T-helper 1 cell treated with Interleukin-12 subunit alpha and Interleukin-12 subunit beta and Interleukin-4 antibody, amounts not matched to agents 30 μg/mL and 1 μg/mL, for 36 hours (primary cell): ENCODE measurements around the gene VANGL1.

Experiments
- H3K27ac Mint-ChIP-seq: one replicate; pipeline ENCODE4 v1.8.0; 2021; ENCODE audit warnings: mild to moderate bottlenecking, mixed read lengths
- H3K27me3 Mint-ChIP-seq: one replicate; pipeline ENCODE4 v1.8.0; 2021; ENCODE audit warnings: low read depth, mixed read lengths
- H3K36me3 Mint-ChIP-seq: one replicate; pipeline ENCODE4 v1.8.0; 2021; ENCODE audit warnings: low read depth, mixed read lengths
- H3K4me1 Mint-ChIP-seq: one replicate; pipeline ENCODE4 v1.8.0; 2021; ENCODE audit warnings: low read depth, mixed read lengths
- H3K4me3 Mint-ChIP-seq: one replicate; pipeline ENCODE4 v1.8.0; 2021; ENCODE audit warnings: mild to moderate bottlenecking, moderate library complexity, mixed read lengths
- H3K9me3 Mint-ChIP-seq: one replicate; pipeline ENCODE4 v1.8.0; 2021; ENCODE audit warnings: mixed read lengths

VANGL1 gene

GRCh38 chr1:115687744-115688143 is 46.0 kb downstream of the VANGL1 start:
- no peak overlapping the region for H3K27ac Mint-ChIP-seq
- H3K4me3 Mint-ChIP-seq = no peak overlapping the region
- no peaks in the 10 kb centered on the region for H3K9me3 Mint-ChIP-seq
- peaks cover 9% of the 10 kb centered on the region for H3K36me3 Mint-ChIP-seq
- no peaks in the 10 kb centered on the region for H3K27me3 Mint-ChIP-seq
- peaks cover 3% of the 10 kb centered on the region for H3K4me1 Mint-ChIP-seq

GRCh38 chr1:115690972-115691371 is 49.2 kb downstream of the VANGL1 start:
- peaks cover 4% of the 10 kb centered on the region for H3K27me3 Mint-ChIP-seq
- H3K36me3 Mint-ChIP-seq = peaks cover 9% of the 10 kb centered on the region
- H3K27ac Mint-ChIP-seq = no peak overlapping the region
- H3K9me3 Mint-ChIP-seq = no peaks in the 10 kb centered on the region
- no peak overlapping the region for H3K4me3 Mint-ChIP-seq
- no peaks in the 10 kb centered on the region for H3K4me1 Mint-ChIP-seq

GRCh38 chr1:115692224-115692623 is 50.5 kb downstream of the VANGL1 start:
- Mint-ChIP-seq H3K4me1 (no peaks in the 10 kb centered on the region), H3K27me3 (peaks cover 4% of the 10 kb centered on the region), H3K4me3 (no peak overlapping the region), H3K36me3 (peaks cover 9% of the 10 kb centered on the region), H3K27ac (no peak overlapping the region), H3K9me3 (no peaks in the 10 kb centered on the region)

- Mint-ChIP-seq H3K4me1 (no peaks in the 10 kb centered on the region), H3K27ac (no peak overlapping the region)
Measured at GRCh38 chr1:115694805-115695204, 53.0 kb downstream of the VANGL1 start.

DNA sequence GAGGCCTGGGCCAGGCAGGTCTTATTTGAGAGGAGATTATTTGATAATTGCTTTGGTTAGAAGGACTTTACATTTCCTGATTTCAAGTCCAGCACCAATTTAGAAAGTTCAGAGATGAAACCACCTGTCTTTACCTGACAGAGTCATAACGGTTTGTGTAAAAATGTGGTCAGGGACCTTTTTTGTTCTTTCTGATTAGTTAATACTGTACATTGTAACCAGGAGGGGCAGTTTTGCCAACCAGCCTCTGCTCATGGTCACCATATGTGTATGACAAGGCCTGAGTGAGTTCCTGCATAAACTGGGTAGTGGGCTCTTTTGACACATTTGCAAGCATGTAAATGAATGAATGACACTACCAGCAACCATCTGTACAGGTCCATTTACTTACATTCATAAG is 55.8 kb downstream of the VANGL1 start:
- H3K27me3 Mint-ChIP-seq = peaks cover 37% of the 10 kb centered on the region
- no peak overlapping the region for H3K4me3 Mint-ChIP-seq
- H3K4me1 Mint-ChIP-seq = no peaks in the 10 kb centered on the region
- H3K36me3 Mint-ChIP-seq = peaks cover 3% of the 10 kb centered on the region
- H3K9me3 Mint-ChIP-seq = no peaks in the 10 kb centered on the region
- H3K27ac Mint-ChIP-seq = no peak overlapping the region

More at GRCh38 chr1:115694805-115695204, 53.0 kb downstream of the VANGL1 start:
- peaks cover 9% of the 10 kb centered on the region for H3K36me3 Mint-ChIP-seq
- H3K27me3 Mint-ChIP-seq = peaks cover 19% of the 10 kb centered on the region
- H3K9me3 Mint-ChIP-seq = no peaks in the 10 kb centered on the region
- no peak overlapping the region for H3K4me3 Mint-ChIP-seq

DNA sequence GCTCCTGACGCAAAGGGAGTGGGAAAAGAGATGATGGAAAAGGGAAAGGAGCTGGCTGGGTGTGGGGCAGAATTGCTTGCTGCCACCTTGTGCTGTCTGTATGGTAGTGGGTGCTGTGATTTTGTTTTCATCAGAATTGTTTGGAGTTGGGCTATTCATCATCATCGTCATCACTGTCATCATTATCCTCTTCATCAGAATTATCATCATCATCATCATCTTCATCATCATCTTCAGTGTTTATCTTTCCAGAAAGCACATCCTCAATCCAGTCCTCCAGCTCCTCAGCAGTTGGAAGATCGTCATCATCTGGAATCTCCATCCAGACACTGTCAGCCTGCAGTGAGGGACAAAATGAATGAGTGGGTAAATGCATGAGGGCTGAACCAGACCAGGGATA is 59.3 kb downstream of the VANGL1 start:
- H3K27ac Mint-ChIP-seq = no peak overlapping the region
- H3K27me3 Mint-ChIP-seq = peaks cover 33% of the 10 kb centered on the region
- no peaks in the 10 kb centered on the region for H3K4me1 Mint-ChIP-seq
- no peaks in the 10 kb centered on the region for H3K9me3 Mint-ChIP-seq
- H3K36me3 Mint-ChIP-seq = no peaks in the 10 kb centered on the region
- H3K4me3 Mint-ChIP-seq = no peak overlapping the region

DNA sequence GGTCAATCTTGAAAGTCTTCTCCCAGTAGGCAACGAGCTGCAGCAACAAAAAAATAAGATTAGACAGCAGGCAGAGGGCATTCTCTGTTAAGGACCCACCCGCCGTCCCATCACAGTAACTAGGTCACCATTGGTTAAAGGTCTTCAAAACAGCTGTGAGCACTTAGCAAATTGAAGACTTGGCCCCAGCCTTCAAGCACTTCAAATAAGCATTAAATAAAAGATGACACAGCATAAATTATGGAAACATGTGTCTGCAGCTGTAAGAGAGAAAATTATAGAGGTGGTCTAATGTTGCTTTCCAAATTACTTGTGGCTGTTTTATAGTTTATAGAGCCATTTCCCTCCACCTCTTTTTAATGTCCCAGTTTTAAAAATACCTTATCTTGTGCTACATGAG is 61.2 kb downstream of the VANGL1 start:
- no peak overlapping the region for H3K4me3 Mint-ChIP-seq
- no peaks in the 10 kb centered on the region for H3K36me3 Mint-ChIP-seq
- peaks cover 40% of the 10 kb centered on the region for H3K27me3 Mint-ChIP-seq
- no peaks in the 10 kb centered on the region for H3K9me3 Mint-ChIP-seq
- H3K27ac Mint-ChIP-seq = no peak overlapping the region
- no peaks in the 10 kb centered on the region for H3K4me1 Mint-ChIP-seq

- no peaks in the 10 kb centered on the region for H3K36me3 Mint-ChIP-seq
- H3K27me3 Mint-ChIP-seq = peaks cover 35% of the 10 kb centered on the region
- H3K27ac Mint-ChIP-seq = no peak overlapping the region
- H3K9me3 Mint-ChIP-seq = no peaks in the 10 kb centered on the region
- H3K4me1 Mint-ChIP-seq = no peaks in the 10 kb centered on the region
- H3K4me3 Mint-ChIP-seq = no peak overlapping the region
Measured at GRCh38 chr1:115705085-115705951, 63.5 kb downstream of the VANGL1 start.

- no peak overlapping the region for H3K27ac Mint-ChIP-seq
- no peak overlapping the region for H3K4me3 Mint-ChIP-seq
- H3K9me3 Mint-ChIP-seq = no peaks in the 10 kb centered on the region
- H3K36me3 Mint-ChIP-seq = no peaks in the 10 kb centered on the region
- H3K4me1 Mint-ChIP-seq = no peaks in the 10 kb centered on the region
- H3K27me3 Mint-ChIP-seq = peaks cover 31% of the 10 kb centered on the region
Measured at GRCh38 chr1:115705963-115706362, 64.2 kb downstream of the VANGL1 start.

DNA sequence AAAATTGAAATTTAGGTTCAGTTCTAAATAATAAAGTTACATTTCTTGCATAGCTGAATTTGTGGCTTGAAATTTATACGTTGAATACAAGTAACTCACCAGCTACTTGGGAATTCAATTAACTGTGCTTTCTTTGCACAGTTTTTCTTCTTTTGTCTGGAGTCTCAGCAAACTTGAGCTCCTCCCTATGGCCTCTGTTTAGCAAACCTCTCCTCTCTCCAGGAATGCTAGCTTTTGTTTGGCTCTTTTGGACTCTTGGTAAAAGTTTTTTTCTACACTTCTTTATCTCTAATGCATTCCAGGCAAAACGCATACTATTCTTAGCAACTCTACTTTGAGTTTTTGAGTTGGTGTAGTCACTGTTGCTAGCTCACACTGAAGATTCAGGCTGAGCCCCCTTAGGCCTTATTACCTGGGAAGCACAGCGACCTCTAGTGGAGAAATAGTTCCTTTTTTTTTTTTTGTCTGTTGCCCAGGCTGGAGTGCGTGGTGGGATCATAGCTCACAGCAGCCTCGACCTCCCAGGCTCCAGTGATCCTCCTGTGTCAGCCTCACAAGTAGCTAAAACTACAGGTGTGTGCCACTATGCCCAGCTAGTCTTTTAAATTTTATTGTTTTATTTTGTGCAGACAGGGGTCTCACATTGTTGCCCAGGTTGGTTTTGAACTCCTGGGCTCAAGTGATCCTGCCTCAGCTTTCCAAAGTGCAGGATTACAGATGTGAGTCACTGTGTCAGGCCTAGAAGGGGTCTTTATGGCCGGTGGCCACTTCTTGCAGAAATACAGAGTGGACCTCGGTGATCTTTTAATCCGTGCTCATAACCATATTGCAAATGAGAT is 65.0 kb downstream of the VANGL1 start:
- peaks cover 27% of the 10 kb centered on the region for H3K27me3 Mint-ChIP-seq
- no peak overlapping the region for H3K4me3 Mint-ChIP-seq
- H3K9me3 Mint-ChIP-seq = no peaks in the 10 kb centered on the region
- no peak overlapping the region for H3K27ac Mint-ChIP-seq
- peaks cover 3% of the 10 kb centered on the region for H3K4me1 Mint-ChIP-seq
- H3K36me3 Mint-ChIP-seq = no peaks in the 10 kb centered on the region

DNA sequence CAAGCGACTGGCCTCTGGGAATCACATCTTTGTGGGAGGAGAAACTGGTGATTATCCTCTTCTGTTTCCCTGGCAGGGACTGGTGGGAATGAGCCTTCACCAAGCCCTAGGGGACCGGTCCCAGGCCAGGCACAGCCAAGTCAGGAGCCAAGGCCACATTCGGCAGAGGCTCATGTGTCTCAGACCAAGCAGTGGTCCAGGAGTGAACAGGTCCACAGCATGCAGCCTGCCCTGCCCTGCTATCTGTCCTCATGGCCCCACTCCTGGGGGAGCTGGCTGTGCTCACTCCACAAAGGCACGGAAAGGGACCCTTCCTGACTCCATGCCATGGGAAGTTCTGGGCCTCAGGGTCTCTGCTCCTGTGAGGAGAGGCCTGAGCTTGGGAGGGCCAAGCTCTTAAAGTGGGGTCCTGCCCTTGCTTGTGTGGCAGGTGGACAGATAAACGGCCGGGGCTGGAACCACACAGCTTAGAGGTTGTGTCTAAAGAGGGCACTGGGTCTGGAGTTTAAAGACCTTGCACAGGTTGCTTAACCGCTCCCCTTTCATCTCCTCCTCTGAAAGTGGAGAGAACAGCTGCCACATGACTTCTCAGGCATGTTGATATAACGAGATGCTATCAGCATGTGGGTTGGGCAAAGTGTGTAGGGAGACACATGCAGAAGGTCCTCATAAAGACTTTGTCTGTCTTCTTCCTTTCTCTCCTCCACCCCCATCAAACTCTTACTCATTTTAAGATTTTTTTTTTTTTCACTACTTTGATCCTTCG is 69.3 kb downstream of the VANGL1 start:
- H3K27ac Mint-ChIP-seq = no peak overlapping the region
- peaks cover 3% of the 10 kb centered on the region for H3K4me1 Mint-ChIP-seq
- no peaks in the 10 kb centered on the region for H3K36me3 Mint-ChIP-seq
- H3K27me3 Mint-ChIP-seq = peaks cover 36% of the 10 kb centered on the region
- no peaks in the 10 kb centered on the region for H3K9me3 Mint-ChIP-seq
- H3K4me3 Mint-ChIP-seq = no peak overlapping the region

GRCh38 chr1:115712911-115713609 is 71.3 kb downstream of the VANGL1 start:
- Mint-ChIP-seq H3K27me3 (peaks cover 33% of the 10 kb centered on the region), H3K36me3 (no peaks in the 10 kb centered on the region), H3K9me3 (no peaks in the 10 kb centered on the region), H3K27ac (no peak overlapping the region), H3K4me3 (no peak overlapping the region), H3K4me1 (peaks cover 3% of the 10 kb centered on the region)

DNA sequence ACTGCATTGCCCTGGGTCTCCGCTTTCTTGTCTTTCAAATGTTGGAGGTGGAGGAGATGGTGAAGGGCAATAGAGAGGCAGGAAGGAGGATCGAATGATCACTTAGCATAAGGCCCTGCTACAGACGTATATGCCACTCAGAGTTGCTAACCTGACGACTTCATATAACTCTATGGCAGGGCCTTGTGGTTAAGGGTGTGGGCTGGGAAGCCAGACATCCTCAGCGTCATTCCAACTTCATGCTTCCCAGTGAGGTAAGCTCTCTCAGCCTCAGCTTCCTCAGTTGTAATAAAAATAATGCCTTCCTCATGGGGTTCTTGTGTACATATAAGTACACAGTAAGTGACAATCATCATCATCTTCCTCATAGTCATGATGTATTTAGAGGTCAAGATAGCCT is 72.1 kb downstream of the VANGL1 start:
- Mint-ChIP-seq H3K4me3 (no peak overlapping the region), H3K27ac (no peak overlapping the region), H3K4me1 (peaks cover 3% of the 10 kb centered on the region), H3K27me3 (peaks cover 37% of the 10 kb centered on the region), H3K9me3 (no peaks in the 10 kb centered on the region), H3K36me3 (no peaks in the 10 kb centered on the region)

DNA sequence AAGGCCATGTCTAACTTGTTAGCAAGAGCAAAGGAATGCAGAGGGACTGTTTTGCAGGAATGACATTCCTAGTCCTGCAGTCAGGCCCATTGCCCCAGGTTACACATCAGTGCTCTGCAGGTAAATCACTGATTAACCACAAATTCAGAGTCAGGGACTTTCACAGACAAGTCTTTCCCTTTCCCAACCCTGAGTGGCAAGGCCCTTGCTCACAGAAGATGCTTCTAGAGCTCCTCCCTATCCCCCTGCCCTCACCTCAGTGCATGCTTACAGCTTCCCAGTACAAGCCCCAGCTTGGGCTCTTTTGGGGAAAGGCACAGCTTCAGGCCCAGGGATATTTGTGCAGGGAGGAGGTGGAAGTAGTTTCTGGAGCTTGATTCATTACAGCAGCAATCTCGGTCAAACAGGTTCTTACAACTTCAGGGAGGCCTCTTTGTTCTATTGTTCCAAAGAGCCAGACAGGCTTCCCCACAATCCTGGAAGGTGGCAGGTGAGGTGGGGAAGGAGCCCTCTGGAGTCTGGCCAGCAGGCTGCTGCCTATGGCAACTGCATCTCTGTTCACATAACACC is 72.9 kb downstream of the VANGL1 start:
- Mint-ChIP-seq H3K4me3 (no peak overlapping the region), H3K27me3 (peaks cover 31% of the 10 kb centered on the region), H3K9me3 (no peaks in the 10 kb centered on the region), H3K36me3 (no peaks in the 10 kb centered on the region), H3K4me1 (peaks cover 3% of the 10 kb centered on the region), H3K27ac (no peak overlapping the region)
